GM18505 (cell line): ENCODE results near the gene UBA7.

Experiments
- ATAC-seq: cut with Tn5 transposase; IDR thresholded peaks from one replicate; pipeline ENCODE4 v1.9.1; 2021; ENCODE audit not compliant: unreplicated experiment
- POLR2A ChIP-seq: IDR thresholded peaks from 4 replicates; pipeline ENCODE4 v1.6.1; 2011; ENCODE audit warnings: borderline replicate concordance; ENCODE audit not compliant: insufficient read depth, insufficient read length; ENCODE audit errors: extremely low read depth

Gene UBA7, protein sequence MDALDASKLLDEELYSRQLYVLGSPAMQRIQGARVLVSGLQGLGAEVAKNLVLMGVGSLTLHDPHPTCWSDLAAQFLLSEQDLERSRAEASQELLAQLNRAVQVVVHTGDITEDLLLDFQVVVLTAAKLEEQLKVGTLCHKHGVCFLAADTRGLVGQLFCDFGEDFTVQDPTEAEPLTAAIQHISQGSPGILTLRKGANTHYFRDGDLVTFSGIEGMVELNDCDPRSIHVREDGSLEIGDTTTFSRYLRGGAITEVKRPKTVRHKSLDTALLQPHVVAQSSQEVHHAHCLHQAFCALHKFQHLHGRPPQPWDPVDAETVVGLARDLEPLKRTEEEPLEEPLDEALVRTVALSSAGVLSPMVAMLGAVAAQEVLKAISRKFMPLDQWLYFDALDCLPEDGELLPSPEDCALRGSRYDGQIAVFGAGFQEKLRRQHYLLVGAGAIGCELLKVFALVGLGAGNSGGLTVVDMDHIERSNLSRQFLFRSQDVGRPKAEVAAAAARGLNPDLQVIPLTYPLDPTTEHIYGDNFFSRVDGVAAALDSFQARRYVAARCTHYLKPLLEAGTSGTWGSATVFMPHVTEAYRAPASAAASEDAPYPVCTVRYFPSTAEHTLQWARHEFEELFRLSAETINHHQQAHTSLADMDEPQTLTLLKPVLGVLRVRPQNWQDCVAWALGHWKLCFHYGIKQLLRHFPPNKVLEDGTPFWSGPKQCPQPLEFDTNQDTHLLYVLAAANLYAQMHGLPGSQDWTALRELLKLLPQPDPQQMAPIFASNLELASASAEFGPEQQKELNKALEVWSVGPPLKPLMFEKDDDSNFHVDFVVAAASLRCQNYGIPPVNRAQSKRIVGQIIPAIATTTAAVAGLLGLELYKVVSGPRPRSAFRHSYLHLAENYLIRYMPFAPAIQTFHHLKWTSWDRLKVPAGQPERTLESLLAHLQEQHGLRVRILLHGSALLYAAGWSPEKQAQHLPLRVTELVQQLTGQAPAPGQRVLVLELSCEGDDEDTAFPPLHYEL

GRCh38 chr3:49813497-49814174, at the start of gene UBA7:
TSS of gene UBA7 (minus strand) at chr3:49813953. CDS start at chr3:49813787, 166 bp downstream.
- no peak for ATAC-seq
- peak; percentile 61 for TF ChIP-seq POLR2A

- ATAC-seq, result no peak
- no peak for TF ChIP-seq POLR2A
These were observed 46.0 kb upstream of the UBA7 start for GRCh38 chr3:49859576-49860305.

DNA sequence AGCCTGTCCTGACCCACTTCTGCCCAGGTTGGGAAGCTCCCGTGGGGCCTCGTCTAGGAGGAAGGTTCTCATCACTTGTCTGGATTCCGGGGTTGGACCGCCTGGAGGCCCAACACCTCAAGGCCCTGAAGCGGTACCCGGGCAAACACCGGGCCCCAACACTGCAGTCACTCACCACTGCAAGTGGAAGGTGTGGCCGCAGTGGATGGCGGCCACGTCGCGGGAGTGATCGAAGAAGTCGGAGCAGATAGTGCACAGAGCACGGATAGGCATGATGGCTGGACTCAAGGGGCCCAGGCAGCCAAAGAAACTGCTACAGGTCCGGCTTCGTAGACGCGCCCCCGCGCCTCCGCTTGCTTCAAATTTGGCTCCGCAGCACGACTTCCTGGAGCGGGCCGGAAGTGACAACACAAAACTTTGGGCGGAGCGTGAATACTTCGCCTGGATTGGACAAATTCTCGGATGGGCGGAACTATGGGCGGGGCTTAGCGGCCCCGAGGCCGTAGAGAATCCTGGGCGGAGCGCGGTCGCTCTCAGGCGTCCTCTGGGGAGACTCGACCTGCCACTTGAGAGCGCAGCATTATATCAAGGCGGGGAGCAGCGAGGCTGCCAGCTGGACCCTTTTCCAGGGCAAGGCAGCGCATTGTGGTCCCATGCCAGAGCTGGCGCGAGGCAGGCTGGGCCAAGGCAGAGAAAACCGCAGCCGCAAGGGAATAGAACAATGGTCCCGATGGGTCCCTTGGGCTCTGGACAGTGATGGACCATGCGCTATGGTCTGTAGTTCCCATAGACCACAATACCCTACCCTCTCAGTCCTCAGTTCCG, 42.6 kb upstream of the UBA7 start, which contains the start of gene TRAIP:
Gene TRAIP (minus strand): TSS at position 384 of the 825 bp plus-strand sequence. CDS start 111 bp downstream, at position 273.
- ATAC-seq, result peak; percentile 85
- TF ChIP-seq POLR2A, result peak; percentile 87

- no peak for ATAC-seq
- TF ChIP-seq POLR2A, result no peak
These were observed 41.9 kb upstream of the UBA7 start for GRCh38 chr3:49855662-49856061.

GRCh38 chr3:49845694-49846093, 31.9 kb upstream of the UBA7 start:
- no peak for ATAC-seq
- TF ChIP-seq POLR2A, result no peak

GRCh38 chr3:49844464-49845183, 30.9 kb upstream of the UBA7 start:
- no peak for ATAC-seq
- TF ChIP-seq POLR2A, result no peak

GRCh38 chr3:49842843-49843517, 29.2 kb upstream of the UBA7 start:
- ATAC-seq, result no peak
- no peak for TF ChIP-seq POLR2A

DNA sequence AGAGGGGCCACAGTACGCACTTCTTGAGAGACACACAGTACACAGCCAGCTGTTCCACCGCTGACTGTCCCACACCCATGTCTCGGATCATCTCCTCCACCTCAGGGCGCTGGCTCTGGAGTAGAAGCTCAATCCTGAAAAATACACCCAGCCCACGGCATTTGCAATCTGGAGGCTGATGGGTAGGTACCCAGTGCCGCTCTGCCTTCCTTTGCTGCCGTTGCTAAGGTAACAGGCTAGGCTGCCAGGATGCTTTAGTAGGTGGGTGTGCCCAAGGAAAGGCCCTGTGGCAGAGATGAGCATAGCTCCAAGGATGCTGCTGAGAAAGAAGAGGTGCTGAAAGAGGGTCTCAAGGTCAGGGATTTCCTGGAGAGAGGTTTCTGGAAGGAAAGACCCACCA, 28.1 kb upstream of the UBA7 start:
- ATAC-seq, result no peak
- no peak for TF ChIP-seq POLR2A

GRCh38 chr3:49841126-49841696, 27.5 kb upstream of the UBA7 start:
- no peak for TF ChIP-seq POLR2A
- ATAC-seq, result no peak

DNA sequence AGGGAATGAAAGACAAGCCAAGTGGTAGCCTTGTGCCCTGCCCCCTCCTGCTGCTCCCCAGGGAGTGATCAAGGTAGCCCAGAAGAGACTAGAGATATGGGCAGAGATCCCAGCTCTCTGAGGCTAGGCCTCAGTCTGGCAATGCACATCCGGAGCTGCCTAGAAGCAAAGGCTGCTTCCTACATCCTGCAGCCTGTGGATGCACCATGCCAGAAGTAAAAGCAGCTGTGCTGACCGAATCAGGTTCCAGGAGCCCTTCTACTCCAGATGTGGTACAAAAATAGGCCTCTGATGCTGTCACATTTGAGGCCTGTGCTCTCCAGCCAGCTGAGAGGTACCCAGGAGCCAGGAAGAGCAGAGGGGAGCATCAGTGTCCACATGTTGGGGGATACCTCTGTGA, 26.6 kb upstream of the UBA7 start:
- TF ChIP-seq POLR2A, result no peak
- ATAC-seq, result no peak

GRCh38 chr3:49839193-49839809, 25.5 kb upstream of the UBA7 start:
- ATAC-seq, result no peak
- TF ChIP-seq POLR2A, result no peak
